SK-N-SH (cell line): Measurements from ENCODE around the gene GPR152.

Experiments
- CTCF ChIP-seq: fragments of 200-600 bp; sonication (generic); IDR thresholded peaks from 2 replicates; pipeline ENCODE4 v1.6.1; 2017; ENCODE audit warnings: antibody characterized with exemption, mild to moderate bottlenecking, moderate library complexity
- EP300 ChIP-seq, 2 experiments: IDR thresholded peaks; 2 replicates each; pipeline versions ENCODE4 v1.4.0 to v1.6.1; 2012; ENCODE audit warnings: borderline replicate concordance in 1 of 2, low read depth in 1 of 2, low read length in 1 of 2
- EZH2phosphoT487 ChIP-seq: fragments of 200-600 bp; sonication (generic); IDR thresholded peaks from 2 replicates; pipeline ENCODE4 v1.6.1; 2017; ENCODE audit warnings: low read depth, mixed run types, mild to moderate bottlenecking, antibody characterized with exemption, moderate library complexity, borderline replicate concordance
- MAX ChIP-seq: IDR thresholded peaks from 2 replicates; pipeline ENCODE4 v1.4.0; 2012; ENCODE audit warnings: low read depth
- SMC3 ChIP-seq: IDR thresholded peaks from 2 replicates; pipeline ENCODE4 v1.6.1; 2012; ENCODE audit warnings: low read depth, low read length, improper control_type of control experiment
- TAF1 ChIP-seq: IDR thresholded peaks from 2 replicates; pipeline ENCODE4 v1.6.1; 2012; ENCODE audit warnings: low read depth, mild to moderate bottlenecking, low read length, moderate library complexity, borderline replicate concordance
- TF ChIP-seq, protein P1 (sequence below): IDR thresholded peaks from 2 replicates; pipeline ENCODE4 v1.6.1; 2012; ENCODE audit warnings: mild to moderate bottlenecking, low read depth, low read length, moderate library complexity

- TF ChIP-seq SMC3 (no peak), CTCF (no peak), EP300 (IDR thresholded peaks at IDR 0.05; ENCODE audit: borderline replicate concordance in 1 of 2, low read depth in 1 of 2, low read length in 1 of 2) (no peak), TAF1 (no peak), EZH2phosphoT487 (no peak), MAX (no peak)
- TF ChIP-seq, protein P1, sequence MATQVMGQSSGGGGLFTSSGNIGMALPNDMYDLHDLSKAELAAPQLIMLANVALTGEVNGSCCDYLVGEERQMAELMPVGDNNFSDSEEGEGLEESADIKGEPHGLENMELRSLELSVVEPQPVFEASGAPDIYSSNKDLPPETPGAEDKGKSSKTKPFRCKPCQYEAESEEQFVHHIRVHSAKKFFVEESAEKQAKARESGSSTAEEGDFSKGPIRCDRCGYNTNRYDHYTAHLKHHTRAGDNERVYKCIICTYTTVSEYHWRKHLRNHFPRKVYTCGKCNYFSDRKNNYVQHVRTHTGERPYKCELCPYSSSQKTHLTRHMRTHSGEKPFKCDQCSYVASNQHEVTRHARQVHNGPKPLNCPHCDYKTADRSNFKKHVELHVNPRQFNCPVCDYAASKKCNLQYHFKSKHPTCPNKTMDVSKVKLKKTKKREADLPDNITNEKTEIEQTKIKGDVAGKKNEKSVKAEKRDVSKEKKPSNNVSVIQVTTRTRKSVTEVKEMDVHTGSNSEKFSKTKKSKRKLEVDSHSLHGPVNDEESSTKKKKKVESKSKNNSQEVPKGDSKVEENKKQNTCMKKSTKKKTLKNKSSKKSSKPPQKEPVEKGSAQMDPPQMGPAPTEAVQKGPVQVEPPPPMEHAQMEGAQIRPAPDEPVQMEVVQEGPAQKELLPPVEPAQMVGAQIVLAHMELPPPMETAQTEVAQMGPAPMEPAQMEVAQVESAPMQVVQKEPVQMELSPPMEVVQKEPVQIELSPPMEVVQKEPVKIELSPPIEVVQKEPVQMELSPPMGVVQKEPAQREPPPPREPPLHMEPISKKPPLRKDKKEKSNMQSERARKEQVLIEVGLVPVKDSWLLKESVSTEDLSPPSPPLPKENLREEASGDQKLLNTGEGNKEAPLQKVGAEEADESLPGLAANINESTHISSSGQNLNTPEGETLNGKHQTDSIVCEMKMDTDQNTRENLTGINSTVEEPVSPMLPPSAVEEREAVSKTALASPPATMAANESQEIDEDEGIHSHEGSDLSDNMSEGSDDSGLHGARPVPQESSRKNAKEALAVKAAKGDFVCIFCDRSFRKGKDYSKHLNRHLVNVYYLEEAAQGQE, result no peak
Observed at GRCh38 chr11:67463186-67463585, 10.7 kb upstream of the GPR152 start.
